Measurements from ENCODE around the gene CCDC167. TPM values are rescaled to one million over a fixed set of nuclear protein-coding genes. Genes with fewer than 3 reads are reported as not detected.

The CCDC167 gene
- total RNA-seq: 28.4 TPM

DNA sequence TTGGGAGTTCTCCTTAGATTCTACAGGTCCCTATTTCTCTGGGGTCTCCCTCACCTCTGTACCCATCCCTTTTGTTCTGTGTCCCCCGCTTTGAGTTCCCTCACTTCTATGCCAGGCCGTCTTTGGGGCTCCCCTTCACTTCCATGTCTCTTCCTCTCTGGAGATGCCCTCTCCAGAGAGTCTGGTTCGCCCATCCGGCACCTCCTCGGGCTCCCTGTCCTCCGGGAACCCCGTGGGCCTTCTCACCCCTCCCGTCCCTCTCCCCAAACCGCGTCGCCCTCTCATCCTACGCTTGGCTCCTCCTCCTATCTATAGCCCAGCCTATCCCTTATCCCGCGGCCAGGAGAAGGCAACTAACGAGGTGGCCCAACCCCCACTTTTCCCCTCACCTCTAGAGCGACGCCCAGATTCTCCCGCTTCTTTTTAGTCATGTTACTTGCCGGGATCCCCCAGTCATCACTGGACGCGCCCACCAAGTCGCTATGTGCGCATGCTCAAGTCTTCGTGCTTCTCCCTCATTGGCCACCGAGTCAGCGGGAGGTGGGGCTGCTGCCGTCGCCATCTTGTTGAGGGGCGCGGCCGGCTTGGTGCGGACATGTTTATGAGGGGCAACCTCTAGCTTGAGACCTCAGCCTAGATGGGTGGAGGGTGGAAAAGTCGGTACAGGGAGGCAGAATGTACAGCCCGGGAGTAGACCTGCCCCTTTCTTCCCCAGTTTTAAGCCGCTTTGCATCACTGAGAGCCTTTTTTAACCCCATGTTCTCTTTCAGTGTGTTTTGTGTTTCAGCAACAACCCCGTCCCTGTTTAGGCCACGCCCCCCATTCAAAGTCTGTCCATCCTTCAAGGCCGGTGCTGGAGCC lies at the start of gene CCDC167:
Gene CCDC167 (minus strand): TSS at position 461 of the 861 bp plus-strand sequence. CDS start 30 bp downstream, at position 431.
- H3K36me3 ChIP-seq: no peaks in the 10 kb centered on the region
- H3K4me1 ChIP-seq: no peaks in the 10 kb centered on the region
- H3K27me3 ChIP-seq: no peaks in the 10 kb centered on the region
- intact Hi-C loops (cut with DNase I): loop anchor here (5.0 kb wide), 2 partner anchors 67 to 193 kb away; partner anchors contain the start of gene CMTR1
- H3K9me3 ChIP-seq: no peaks in the 10 kb centered on the region
- TF ChIP-seq, protein P1, sequence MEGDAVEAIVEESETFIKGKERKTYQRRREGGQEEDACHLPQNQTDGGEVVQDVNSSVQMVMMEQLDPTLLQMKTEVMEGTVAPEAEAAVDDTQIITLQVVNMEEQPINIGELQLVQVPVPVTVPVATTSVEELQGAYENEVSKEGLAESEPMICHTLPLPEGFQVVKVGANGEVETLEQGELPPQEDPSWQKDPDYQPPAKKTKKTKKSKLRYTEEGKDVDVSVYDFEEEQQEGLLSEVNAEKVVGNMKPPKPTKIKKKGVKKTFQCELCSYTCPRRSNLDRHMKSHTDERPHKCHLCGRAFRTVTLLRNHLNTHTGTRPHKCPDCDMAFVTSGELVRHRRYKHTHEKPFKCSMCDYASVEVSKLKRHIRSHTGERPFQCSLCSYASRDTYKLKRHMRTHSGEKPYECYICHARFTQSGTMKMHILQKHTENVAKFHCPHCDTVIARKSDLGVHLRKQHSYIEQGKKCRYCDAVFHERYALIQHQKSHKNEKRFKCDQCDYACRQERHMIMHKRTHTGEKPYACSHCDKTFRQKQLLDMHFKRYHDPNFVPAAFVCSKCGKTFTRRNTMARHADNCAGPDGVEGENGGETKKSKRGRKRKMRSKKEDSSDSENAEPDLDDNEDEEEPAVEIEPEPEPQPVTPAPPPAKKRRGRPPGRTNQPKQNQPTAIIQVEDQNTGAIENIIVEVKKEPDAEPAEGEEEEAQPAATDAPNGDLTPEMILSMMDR (IDR thresholded peaks at IDR 0.05): no peak
- H3K4me3 ChIP-seq: peak within 1 kb of the TSS; percentile 82 to 91
- peak within 1 kb of the TSS in 1 of 2 donors; percentile 23 for H3K27ac ChIP-seq
- DNase-seq (ENCODE audit: low spot score in 2 of 2): peak; percentile 85 to 98

DNA sequence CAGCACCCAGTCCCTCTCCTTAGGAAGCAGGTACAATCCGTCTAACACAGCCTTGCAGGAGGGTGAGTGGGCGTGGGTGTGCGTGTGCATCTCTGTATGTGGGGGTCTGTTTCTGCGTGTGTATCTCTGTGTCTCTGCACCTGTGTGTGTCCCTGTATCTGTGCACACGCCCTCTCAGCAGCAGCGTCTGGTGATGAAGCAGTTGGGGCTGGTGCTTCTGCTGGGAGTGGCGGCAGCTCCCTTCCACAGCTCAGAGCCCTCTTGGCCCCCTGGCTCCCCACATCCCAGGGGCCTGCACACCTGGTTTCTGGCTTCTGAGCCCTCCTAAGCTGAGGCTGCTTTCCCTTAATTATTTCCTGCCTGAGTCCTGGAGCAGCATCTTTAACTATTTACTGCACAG lies 49.5 kb upstream of the CCDC167 start:
- intact Hi-C loops (cut with DNase I): no loop called here
- no peak overlapping the region for H3K27ac ChIP-seq
- no peaks in the 10 kb centered on the region for H3K9me3 ChIP-seq
- no peak overlapping the region for H3K4me3 ChIP-seq
- peaks cover 0 to 16% of the 10 kb centered on the region in 2 donors for H3K4me1 ChIP-seq
- H3K36me3 ChIP-seq: no peaks in the 10 kb centered on the region
- no peak for DNase-seq (ENCODE audit: low spot score in 2 of 2)
- no peaks in the 10 kb centered on the region for H3K27me3 ChIP-seq
- TF ChIP-seq, protein P1 (IDR thresholded peaks at IDR 0.05): no peak

DNA sequence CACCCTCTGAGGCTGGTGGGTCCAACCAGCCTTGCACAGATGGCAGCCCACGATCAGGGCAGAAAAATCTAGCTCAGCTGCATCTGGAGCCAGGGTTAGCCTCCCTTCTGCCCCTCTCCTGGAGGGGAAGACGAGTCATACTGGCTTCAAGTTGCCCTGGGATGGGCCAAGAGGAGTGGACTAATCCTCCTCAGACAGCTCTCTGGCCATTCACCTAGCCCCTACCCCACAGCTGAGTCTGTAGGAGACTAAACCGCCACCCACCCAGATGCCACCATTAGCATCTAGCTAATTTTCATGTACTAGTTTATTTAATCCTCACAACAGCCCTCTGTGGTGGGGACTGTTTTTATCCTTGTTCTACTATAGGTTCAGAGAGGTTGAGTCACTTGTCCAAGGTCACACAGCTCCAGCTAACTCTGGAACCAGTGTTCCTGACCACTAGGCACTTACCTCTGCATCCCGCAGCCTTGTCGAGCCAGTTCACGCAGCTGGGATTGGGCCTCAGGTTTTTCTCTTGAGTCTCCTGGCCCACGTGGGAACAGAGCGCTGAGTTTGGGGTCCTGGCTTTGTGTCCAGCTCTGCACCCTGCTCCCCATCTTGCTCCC lies 48.5 kb upstream of the CCDC167 start:
- Histone ChIP-seq H3K9me3 (no peaks in the 10 kb centered on the region), H3K4me3 (no peak overlapping the region), H3K27ac (no peak overlapping the region), H3K4me1 (peaks cover 0 to 12% of the 10 kb centered on the region in 2 donors), H3K27me3 (no peaks in the 10 kb centered on the region), H3K36me3 (no peaks in the 10 kb centered on the region)
- TF ChIP-seq, protein P1 (IDR thresholded peaks at IDR 0.05): no peak
- intact Hi-C loops (cut with DNase I): no loop called here
- no peak for DNase-seq (ENCODE audit: low spot score in 2 of 2)

DNA sequence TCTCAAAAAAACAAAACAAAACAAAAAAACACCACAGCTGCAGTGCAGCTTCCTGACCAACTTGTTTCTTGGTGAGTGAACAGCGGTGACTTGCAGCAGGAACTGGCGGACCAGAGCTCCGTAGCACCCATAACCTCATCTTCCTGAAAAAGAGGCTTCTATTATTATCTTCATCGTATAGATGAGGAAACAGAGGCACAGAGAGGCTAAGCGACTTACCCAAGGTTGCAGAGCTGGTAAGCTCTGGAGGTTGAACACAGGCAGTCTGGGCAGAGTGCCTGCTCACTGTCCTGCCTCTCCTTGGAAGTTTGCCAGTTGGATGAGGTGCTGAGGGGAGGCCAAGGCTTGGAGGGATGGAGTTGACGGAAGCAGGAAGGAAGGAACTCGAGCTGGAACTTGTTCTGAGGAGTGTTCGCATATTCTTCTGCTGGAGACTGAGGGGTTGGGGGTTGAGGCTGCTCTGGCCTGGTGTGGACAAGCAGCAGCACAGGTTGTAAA lies 47.9 kb upstream of the CCDC167 start:
- intact Hi-C loops (cut with DNase I): no loop called here
- no peaks in the 10 kb centered on the region for H3K27me3 ChIP-seq
- H3K36me3 ChIP-seq: no peaks in the 10 kb centered on the region
- peaks cover 0 to 8% of the 10 kb centered on the region in 2 donors for H3K4me1 ChIP-seq
- no peak overlapping the region for H3K4me3 ChIP-seq
- no peak for DNase-seq (ENCODE audit: low spot score in 2 of 2)
- H3K27ac ChIP-seq: no peak overlapping the region
- no peaks in the 10 kb centered on the region for H3K9me3 ChIP-seq
- TF ChIP-seq, protein P1 (IDR thresholded peaks at IDR 0.05): no peak

DNA sequence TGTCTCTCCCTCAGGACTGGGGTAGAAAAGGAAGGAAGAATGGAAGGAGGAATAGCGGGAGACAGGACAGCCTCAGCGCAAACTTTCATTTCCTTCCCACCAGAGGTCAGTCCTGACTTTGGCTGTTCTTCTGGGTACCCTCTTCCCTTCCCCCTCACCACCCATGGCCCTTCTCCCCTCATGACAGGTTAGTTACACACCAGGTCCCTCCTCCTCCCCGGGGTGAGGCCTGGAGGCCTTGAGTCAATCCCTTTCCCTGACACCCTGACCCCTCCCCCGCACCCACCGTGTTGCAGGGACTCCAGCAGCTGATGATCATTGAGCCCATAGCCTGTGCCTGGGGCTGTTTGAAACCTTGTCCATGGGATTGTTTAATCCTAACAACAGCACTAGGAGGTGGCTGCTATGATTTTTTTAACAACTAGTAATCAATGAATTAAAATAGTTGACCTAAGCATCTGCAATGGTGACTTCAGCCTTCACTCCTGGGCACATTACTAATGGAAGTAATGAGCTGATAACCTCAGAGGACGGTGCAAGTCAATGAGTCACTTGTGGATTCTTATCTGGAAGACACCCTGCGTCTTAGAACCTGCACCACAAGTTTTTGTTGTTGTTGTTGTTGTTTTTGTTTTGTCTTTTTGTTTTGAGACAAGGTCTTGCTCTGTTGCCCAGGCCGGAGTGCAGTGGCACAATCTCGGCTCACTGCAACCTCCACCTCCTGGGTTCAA lies 46.6 kb upstream of the CCDC167 start:
- Histone ChIP-seq H3K4me3 (no peak overlapping the region), H3K27me3 (no peaks in the 10 kb centered on the region), H3K36me3 (no peaks in the 10 kb centered on the region), H3K27ac (no peak overlapping the region), H3K4me1 (no peaks in the 10 kb centered on the region), H3K9me3 (no peaks in the 10 kb centered on the region)
- TF ChIP-seq, protein P1 (IDR thresholded peaks at IDR 0.05): no peak
- no peak for DNase-seq (ENCODE audit: low spot score in 2 of 2)
- intact Hi-C loops (cut with DNase I): no loop called here
